ENCODE data around the gene TBCCD1. TPM values are rescaled to one million over a fixed set of nuclear protein-coding genes. Genes with fewer than 3 reads are reported as not detected.
"Not testable (repeated sequence)": the region's sequence is repeated elsewhere in the genome, so short reads cannot be mapped to it uniquely, and the experiment has no call there.

Gene TBCCD1
- total RNA-seq, 1 donor from 2014 or later: 10.3 TPM

GRCh38 chr3:186502966-186503712 is 64.0 kb downstream of the TBCCD1 start:
- Histone ChIP-seq H3K36me3 (ENCODE audit: control insufficient read depth, insufficient read depth, low read length) (no peaks in the 10 kb centered on the region), H3K4me3 (ENCODE audit: low read depth, low read length) (no peak overlapping the region), H3K27me3 (ENCODE audit: control insufficient read depth, insufficient read depth, low read length) (peaks cover 2% of the 10 kb centered on the region)
- no peak for DNase-seq (ENCODE audit: low read depth)
- TF ChIP-seq CTCF (IDR thresholded peaks at IDR 0.05; ENCODE audit: insufficient read depth, low read length, poor library complexity, severe bottlenecking): no peak

- no peak for DNase-seq (ENCODE audit: low read depth)
- no peak for TF ChIP-seq CTCF (IDR thresholded peaks at IDR 0.05; ENCODE audit: insufficient read depth, low read length, poor library complexity, severe bottlenecking)
- Histone ChIP-seq H3K27me3 (ENCODE audit: control insufficient read depth, insufficient read depth, low read length) (peaks cover 2% of the 10 kb centered on the region), H3K36me3 (ENCODE audit: control insufficient read depth, insufficient read depth, low read length) (no peaks in the 10 kb centered on the region), H3K4me3 (ENCODE audit: low read depth, low read length) (no peak overlapping the region)
These were observed 64.8 kb downstream of the TBCCD1 start for GRCh38 chr3:186502138-186502948.

GRCh38 chr3:186499949-186500348 is 67.2 kb downstream of the TBCCD1 start:
- not testable (repeated sequence) for DNase-seq (ENCODE audit: low read depth); H3K36me3 ChIP-seq (ENCODE audit: control insufficient read depth, insufficient read depth, low read length); H3K27me3 ChIP-seq (ENCODE audit: control insufficient read depth, insufficient read depth, low read length); H3K4me3 ChIP-seq (ENCODE audit: low read depth, low read length)

- not testable (repeated sequence) for H3K4me3 ChIP-seq (ENCODE audit: low read depth, low read length); H3K36me3 ChIP-seq (ENCODE audit: control insufficient read depth, insufficient read depth, low read length); DNase-seq (ENCODE audit: low read depth); H3K27me3 ChIP-seq (ENCODE audit: control insufficient read depth, insufficient read depth, low read length)
These were observed 69.1 kb downstream of the TBCCD1 start for GRCh38 chr3:186498022-186498421.

GRCh38 chr3:186497608-186498007 is 69.5 kb downstream of the TBCCD1 start:
- no peak for DNase-seq (ENCODE audit: low read depth)
- no peaks in the 10 kb centered on the region for H3K36me3 ChIP-seq (ENCODE audit: control insufficient read depth, insufficient read depth, low read length)
- H3K27me3 ChIP-seq (ENCODE audit: control insufficient read depth, insufficient read depth, low read length): peaks cover 2% of the 10 kb centered on the region
- TF ChIP-seq CTCF (IDR thresholded peaks at IDR 0.05; ENCODE audit: insufficient read depth, low read length, poor library complexity, severe bottlenecking): no peak
- no peak overlapping the region for H3K4me3 ChIP-seq (ENCODE audit: low read depth, low read length)

GRCh38 chr3:186496635-186497034 is 70.5 kb downstream of the TBCCD1 start:
- no peak overlapping the region for H3K4me3 ChIP-seq (ENCODE audit: low read depth, low read length)
- TF ChIP-seq CTCF (IDR thresholded peaks at IDR 0.05; ENCODE audit: insufficient read depth, low read length, poor library complexity, severe bottlenecking): no peak
- no peak for DNase-seq (ENCODE audit: low read depth)
- H3K36me3 ChIP-seq (ENCODE audit: control insufficient read depth, insufficient read depth, low read length): no peaks in the 10 kb centered on the region
- H3K27me3 ChIP-seq (ENCODE audit: control insufficient read depth, insufficient read depth, low read length): peaks cover 2% of the 10 kb centered on the region

Other genes starting within 250 kb of the TBCCD1 start
- gene DGKG, start 205.1 kb downstream of the TBCCD1 start, total RNA-seq: 0.04 and 0.21 TPM in 2 replicates
- gene CRYGS, start 23.0 kb downstream of the TBCCD1 start, total RNA-seq: 1.8 and 2.7 TPM in 2 replicates
- gene DNAJB11, start 3.4 kb upstream of the TBCCD1 start, total RNA-seq: 83.2 and 93.5 TPM in 2 replicates
- gene AHSG, start 45.7 kb upstream of the TBCCD1 start, total RNA-seq: not detected in 2 replicates
- gene FETUB, start 73.1 kb upstream of the TBCCD1 start, total RNA-seq: not detected in 2 replicates
- gene HRG, start 98.7 kb upstream of the TBCCD1 start, total RNA-seq: 0.13 and 0.14 TPM in 2 replicates
- gene KNG1, start 150.0 kb upstream of the TBCCD1 start, total RNA-seq: not detected in 2 replicates
- gene EIF4A2, start 216.2 kb upstream of the TBCCD1 start, total RNA-seq: 269 and 292 TPM in 2 replicates
- 33.3 and 35.0 TPM in 2 replicates for gene RFC4, start 239.1 kb upstream of the TBCCD1 start, total RNA-seq